ENCODE data around the gene TNFRSF25. TPM values are rescaled to one million over a fixed set of nuclear protein-coding genes. Genes with fewer than 3 reads are reported as not detected.

The TNFRSF25 gene, protein sequence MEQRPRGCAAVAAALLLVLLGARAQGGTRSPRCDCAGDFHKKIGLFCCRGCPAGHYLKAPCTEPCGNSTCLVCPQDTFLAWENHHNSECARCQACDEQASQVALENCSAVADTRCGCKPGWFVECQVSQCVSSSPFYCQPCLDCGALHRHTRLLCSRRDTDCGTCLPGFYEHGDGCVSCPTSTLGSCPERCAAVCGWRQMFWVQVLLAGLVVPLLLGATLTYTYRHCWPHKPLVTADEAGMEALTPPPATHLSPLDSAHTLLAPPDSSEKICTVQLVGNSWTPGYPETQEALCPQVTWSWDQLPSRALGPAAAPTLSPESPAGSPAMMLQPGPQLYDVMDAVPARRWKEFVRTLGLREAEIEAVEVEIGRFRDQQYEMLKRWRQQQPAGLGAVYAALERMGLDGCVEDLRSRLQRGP
- 33.9 and 48.7 TPM in 2 replicates for total RNA-seq
- polyA plus RNA-seq = 38.8 and 52.9 TPM in 2 replicates
- 8.5 and 11.8 TPM in 2 replicates for polyA plus RNA-seq (2011; cell fraction: cytosol; rRNA removed)
- polyA plus RNA-seq (2011; cell fraction: nucleus; rRNA removed) = 247 and 252 TPM in 2 replicates
- 18.0 and 27.4 TPM in 2 replicates for polyA plus RNA-seq (2012)
- 11.2 and 23.6 TPM in 2 replicates for polyA minus RNA-seq
- polyA minus RNA-seq (2011; cell fraction: cytosol; rRNA and poly(A)+ RNA removed) = not detected
- 31.3 and 39.8 TPM in 2 replicates for polyA minus RNA-seq (2011; cell fraction: nucleus; rRNA and poly(A)+ RNA removed)
- percentile 52 among the genes with signal in this experiment for Bru-seq, nascent RNA
- BruChase-seq, experiment 1, labeled RNA remaining after a 6-hour chase = percentile 97 among the genes with signal in this experiment
- BruChase-seq, experiment 2, labeled RNA remaining after a 2-hour chase = percentile 93 among the genes with signal in this experiment
- long read RNA-seq, partial matches to known transcripts = 11 of 37 reads
- long read RNA-seq, other reads (novel, unspliced or antisense) = 20 of 37 reads

DNA sequence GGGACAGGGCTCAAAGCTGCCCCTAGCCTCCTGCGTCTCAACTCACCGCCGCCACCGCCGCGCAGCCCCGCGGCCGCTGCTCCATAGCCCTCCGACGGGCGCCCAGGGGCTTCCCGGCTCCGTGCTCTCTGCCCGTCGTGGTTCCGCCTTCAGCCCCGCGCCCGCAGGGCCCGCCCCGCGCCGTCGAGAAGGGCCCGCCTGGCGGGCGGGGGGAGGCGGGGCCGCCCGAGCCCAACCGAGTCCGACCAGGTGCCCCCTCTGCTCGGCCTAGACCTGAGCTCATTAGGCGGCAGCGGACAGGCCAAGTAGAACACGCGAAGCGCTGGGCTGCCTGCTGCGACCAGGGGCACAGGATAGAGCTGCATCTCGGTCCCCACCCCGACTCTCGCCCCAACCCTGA lies at the start of gene TNFRSF25:
Gene TNFRSF25 (minus strand): TSS at position 151 of the 400 bp plus-strand sequence. CDS start 66 bp downstream, at position 85.
- POLR2A ChIA-PET = no interaction called here
- Histone ChIP-seq H3K27ac (ENCODE audit: insufficient read depth, low read depth, low read length) (no peak within 1 kb of the TSS), H3K9me3 (replicated peaks; ENCODE audit: control insufficient read depth, insufficient read depth, low read length) (no peaks in the 10 kb centered on the region), H3K36me3 (ENCODE audit: control insufficient read depth in 2 of 2, extremely low read depth in 1 of 2, insufficient read depth in 2 of 2, low read length in 2 of 2) (peaks cover 13 to 50% of the 10 kb centered on the region in 2 experiments), H3K4me3 (replicated peaks in 1 of 3; ENCODE audit: insufficient read depth in 1 of 3, low read depth in 1 of 3, low read length in 3 of 3) (no peak within 1 kb of the TSS), H3K27me3 (ENCODE audit: control insufficient read depth in 2 of 2, insufficient read depth in 2 of 2, low read length in 2 of 2) (no peaks in the 10 kb centered on the region), H3K4me2 (ENCODE audit: insufficient read depth, low read length) (no peak within 1 kb of the TSS), H3K79me2 (ENCODE audit: control insufficient read depth, insufficient read depth, low read length) (no peaks in the 10 kb centered on the region), H3K9me1 (replicated peaks; ENCODE audit: control insufficient read depth, extremely low read depth, insufficient read depth, low read length) (no peaks in the 10 kb centered on the region), H3K4me1 (ENCODE audit: control insufficient read depth, extremely low read depth, insufficient read depth, low read length) (no peaks in the 10 kb centered on the region), H3K9ac (replicated peaks; ENCODE audit: extremely low read depth, insufficient read depth, low read length) (no peak within 1 kb of the TSS), H2AFZ (ENCODE audit: low read depth, low read length) (no peak within 1 kb of the TSS), H4K20me1 (replicated peaks; ENCODE audit: control insufficient read depth, extremely low read depth, insufficient read depth, low read length) (no peaks in the 10 kb centered on the region)
- CTCF ChIA-PET = no interaction called here
- dilution Hi-C loops (cut with MboI; ENCODE audit: extremely low pct_ligation_motif_present, low sequenced_read_pairs) = no loop called here
- BruUV-seq (replicated peaks) = no TSS peak
- TF ChIP-seq POLR2A (IDR thresholded peaks at IDR 0.05; ENCODE audit: low read depth, low read length) = no peak
- no peak for TF ChIP-seq POLR2AphosphoS5 (IDR thresholded peaks at IDR 0.05; ENCODE audit: insufficient read depth, low read depth, low read length)
- TF ChIP-seq GATA2 (IDR thresholded peaks at IDR 0.05; ENCODE audit: insufficient read depth, insufficient read length, low read depth, low read length) = no peak
- TF ChIP-seq FOS (IDR thresholded peaks at IDR 0.05; ENCODE audit: borderline replicate concordance, insufficient read depth, low read length) = no peak
- TF ChIP-seq, protein P1, sequence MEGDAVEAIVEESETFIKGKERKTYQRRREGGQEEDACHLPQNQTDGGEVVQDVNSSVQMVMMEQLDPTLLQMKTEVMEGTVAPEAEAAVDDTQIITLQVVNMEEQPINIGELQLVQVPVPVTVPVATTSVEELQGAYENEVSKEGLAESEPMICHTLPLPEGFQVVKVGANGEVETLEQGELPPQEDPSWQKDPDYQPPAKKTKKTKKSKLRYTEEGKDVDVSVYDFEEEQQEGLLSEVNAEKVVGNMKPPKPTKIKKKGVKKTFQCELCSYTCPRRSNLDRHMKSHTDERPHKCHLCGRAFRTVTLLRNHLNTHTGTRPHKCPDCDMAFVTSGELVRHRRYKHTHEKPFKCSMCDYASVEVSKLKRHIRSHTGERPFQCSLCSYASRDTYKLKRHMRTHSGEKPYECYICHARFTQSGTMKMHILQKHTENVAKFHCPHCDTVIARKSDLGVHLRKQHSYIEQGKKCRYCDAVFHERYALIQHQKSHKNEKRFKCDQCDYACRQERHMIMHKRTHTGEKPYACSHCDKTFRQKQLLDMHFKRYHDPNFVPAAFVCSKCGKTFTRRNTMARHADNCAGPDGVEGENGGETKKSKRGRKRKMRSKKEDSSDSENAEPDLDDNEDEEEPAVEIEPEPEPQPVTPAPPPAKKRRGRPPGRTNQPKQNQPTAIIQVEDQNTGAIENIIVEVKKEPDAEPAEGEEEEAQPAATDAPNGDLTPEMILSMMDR (IDR thresholded peaks at IDR 0.05; ENCODE audit: extremely low read depth in 1 of 2, insufficient read depth in 1 of 2, low read depth in 1 of 2, low read length in 2 of 2) = no peak
- no peak for TF ChIP-seq JUN (IDR thresholded peaks at IDR 0.05; ENCODE audit: borderline replicate concordance, insufficient read depth, insufficient read length, low read depth)
- TF ChIP-seq EZH2 (IDR thresholded peaks at IDR 0.05; ENCODE audit: borderline replicate concordance, low read depth, low read length, severe bottlenecking) = no peak
- TF ChIP-seq, protein P2, sequence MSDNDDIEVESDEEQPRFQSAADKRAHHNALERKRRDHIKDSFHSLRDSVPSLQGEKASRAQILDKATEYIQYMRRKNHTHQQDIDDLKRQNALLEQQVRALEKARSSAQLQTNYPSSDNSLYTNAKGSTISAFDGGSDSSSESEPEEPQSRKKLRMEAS (IDR thresholded peaks at IDR 0.05; ENCODE audit: insufficient read depth, insufficient read length) = no peak
- no peak for TF ChIP-seq MYC (IDR thresholded peaks at IDR 0.05; ENCODE audit: low read depth, low read length)
- intact Hi-C loops (cut with micrococcal nuclease) = no loop called here
- DNase-seq (ENCODE audit: low read depth, low spot score) = no peak
- no peak for FAIRE-seq
